WI38 (cell line): Measurements from ENCODE around the gene GULP1.

ENCODE experiments used
- H3K4me3 ChIP-seq: 2 replicates; pipeline ENCODE4 v1.5.1; 2011; ENCODE audit warnings: low read depth, mild to moderate bottlenecking, control low read depth, low read length
- TF ChIP-seq, protein P1 (sequence below): IDR thresholded peaks from 2 replicates; pipeline ENCODE4 v1.5.1; 2012; ENCODE audit warnings: low read depth, mild to moderate bottlenecking, control low read depth, low read length

GULP1 gene

GRCh38 chr2:188316342-188316741, 24.7 kb downstream of the GULP1 start:
- H3K4me3 ChIP-seq, result no peak overlapping the region
- TF ChIP-seq, protein P1, sequence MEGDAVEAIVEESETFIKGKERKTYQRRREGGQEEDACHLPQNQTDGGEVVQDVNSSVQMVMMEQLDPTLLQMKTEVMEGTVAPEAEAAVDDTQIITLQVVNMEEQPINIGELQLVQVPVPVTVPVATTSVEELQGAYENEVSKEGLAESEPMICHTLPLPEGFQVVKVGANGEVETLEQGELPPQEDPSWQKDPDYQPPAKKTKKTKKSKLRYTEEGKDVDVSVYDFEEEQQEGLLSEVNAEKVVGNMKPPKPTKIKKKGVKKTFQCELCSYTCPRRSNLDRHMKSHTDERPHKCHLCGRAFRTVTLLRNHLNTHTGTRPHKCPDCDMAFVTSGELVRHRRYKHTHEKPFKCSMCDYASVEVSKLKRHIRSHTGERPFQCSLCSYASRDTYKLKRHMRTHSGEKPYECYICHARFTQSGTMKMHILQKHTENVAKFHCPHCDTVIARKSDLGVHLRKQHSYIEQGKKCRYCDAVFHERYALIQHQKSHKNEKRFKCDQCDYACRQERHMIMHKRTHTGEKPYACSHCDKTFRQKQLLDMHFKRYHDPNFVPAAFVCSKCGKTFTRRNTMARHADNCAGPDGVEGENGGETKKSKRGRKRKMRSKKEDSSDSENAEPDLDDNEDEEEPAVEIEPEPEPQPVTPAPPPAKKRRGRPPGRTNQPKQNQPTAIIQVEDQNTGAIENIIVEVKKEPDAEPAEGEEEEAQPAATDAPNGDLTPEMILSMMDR, result no peak

DNA sequence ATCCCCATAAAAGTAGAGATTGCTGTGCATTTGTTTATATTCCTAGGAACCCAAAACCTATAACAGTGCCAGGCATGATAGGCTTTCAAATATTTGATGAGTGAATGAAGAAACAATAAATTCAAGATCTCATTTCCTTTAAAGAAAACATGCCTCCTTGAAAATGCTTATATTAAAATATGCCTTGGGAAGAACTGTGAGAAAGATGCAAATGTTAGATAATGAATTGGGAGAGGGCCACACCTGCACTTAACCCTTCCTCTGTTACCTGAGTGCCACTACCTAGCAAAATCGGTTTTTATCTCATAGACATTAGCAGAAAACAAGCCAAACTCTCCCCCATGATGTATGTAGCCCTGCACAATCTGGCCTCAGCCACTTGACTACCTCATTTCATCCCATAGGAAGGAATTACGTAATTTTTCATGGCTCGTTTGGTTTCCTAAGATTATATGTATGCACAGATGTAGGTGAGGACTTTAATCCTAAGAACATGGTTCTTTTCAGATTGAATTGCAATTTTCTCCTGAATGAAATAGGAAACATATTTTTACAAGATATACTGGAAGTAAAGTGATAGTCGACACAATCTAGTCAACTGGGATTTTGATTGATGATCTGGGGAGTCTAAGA, 25.2 kb downstream of the GULP1 start:
- TF ChIP-seq, protein P1, result no peak
- H3K4me3 ChIP-seq, result no peak overlapping the region

- TF ChIP-seq, protein P1, result no peak
- H3K4me3 ChIP-seq, result no peak overlapping the region
These were observed 26.6 kb downstream of the GULP1 start for GRCh38 chr2:188318161-188318749.

DNA sequence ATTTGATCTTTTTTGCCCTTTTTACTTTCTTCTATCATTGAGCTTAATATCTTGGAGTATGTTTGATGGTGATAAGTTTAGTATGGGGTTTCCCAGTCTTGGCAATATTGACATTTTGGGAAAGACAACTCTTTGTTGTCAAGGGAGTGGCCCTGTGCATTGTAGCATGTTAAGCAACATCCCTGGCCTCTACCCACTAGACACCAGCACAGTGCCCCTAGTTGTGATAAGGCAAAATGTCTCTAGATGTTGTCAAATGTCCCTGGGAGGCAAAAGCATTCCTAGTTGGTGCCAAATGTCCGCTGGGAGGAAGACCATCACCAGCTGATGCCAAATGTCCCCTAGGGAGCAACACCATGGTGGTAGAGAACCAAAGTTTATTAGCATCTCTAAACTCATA, 28.2 kb downstream of the GULP1 start:
- H3K4me3 ChIP-seq, result no peak overlapping the region
- TF ChIP-seq, protein P1, result no peak

GRCh38 chr2:188320861-188321260, 29.2 kb downstream of the GULP1 start:
- TF ChIP-seq, protein P1, result no peak
- H3K4me3 ChIP-seq, result no peak overlapping the region

DNA sequence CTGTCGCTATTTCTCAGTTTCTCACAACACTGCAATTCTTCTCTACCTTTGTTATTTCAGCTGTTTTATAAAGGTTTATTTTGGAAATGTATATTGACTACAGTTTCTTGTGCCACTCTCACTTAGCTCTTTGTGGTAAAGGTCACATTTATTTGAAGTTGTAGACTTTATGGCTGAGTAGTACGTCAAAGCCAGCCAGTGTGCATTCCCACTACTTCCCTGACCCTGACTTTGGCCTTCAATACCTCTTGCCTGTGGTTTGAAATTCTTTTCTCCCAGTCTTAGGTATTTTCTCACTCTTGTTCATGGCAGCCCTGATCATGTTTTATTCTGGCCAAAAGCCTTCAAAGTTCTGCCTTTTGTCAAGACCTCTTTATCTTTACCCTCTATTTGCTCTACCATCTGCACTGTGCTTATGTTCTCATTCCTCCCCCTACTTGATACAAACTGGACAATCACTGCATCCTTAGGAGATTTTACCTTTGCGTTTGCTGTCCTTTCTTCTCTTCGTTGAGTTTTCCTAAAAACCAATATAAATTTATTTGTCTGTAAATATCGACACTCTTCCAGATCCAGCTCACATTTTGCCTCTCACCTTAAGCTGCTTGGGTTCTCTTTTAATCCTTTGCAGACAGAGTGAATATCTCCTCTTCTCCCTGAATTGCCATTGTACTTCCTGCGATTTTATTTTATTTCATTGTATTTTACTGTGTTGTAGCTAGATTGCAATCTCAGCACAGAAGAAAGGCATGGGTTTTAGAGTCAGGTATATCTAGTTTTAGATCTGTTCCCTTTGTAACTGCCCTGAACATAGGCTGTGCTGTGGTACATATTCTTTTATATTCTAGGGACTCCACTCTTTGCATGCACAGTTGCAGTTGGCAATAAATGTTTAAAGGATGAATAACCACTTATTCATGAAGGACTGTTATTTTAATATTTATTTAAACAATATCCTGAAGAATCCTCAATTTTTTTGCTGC, 31.2 kb downstream of the GULP1 start:
- no peak overlapping the region for H3K4me3 ChIP-seq
- TF ChIP-seq, protein P1, result no peak
